Motor neuron (in vitro differentiated cells): ENCODE measurements around the gene RANBP3. TPM values are rescaled to one million over a fixed set of nuclear protein-coding genes. Genes with fewer than 3 reads are reported as not detected.
"Not testable (repeated sequence)": the region's sequence is repeated elsewhere in the genome, so short reads cannot be mapped to it uniquely, and the experiment has no call there.

Experiments
- ATAC-seq, 8 experiments: fragments of 200-7000 bp; cut with Tn5 transposase; replicated peaks in 6 of 8; 2 replicates each; pipeline ENCODE4 v1.8.0; 2021; ENCODE audit warnings: mild to moderate bottlenecking in 8 of 8, moderate library complexity in 8 of 8
- H3K27ac ChIP-seq, 2 donors: fragments of 250-450 bp; sonication (Bioruptor Pico); 2 replicates each; pipeline ENCODE4 v1.9.0; 2021; ENCODE audit warnings: antibody characterized with exemption in 2 of 2, mild to moderate bottlenecking in 2 of 2, moderate library complexity in 1 of 2
- H3K4me1 ChIP-seq, 2 donors: fragments of 250-450 bp; sonication (Bioruptor Pico); replicated peaks in 1 of 2; 2 replicates each; pipeline ENCODE4 v1.6.1; 2021; ENCODE audit warnings: antibody characterized with exemption in 2 of 2, mild to moderate bottlenecking in 2 of 2, moderate library complexity in 1 of 2
- H3K4me3 ChIP-seq, 5 donors: fragments of 250-450 bp; sonication (Bioruptor Pico); 2 replicates each; pipeline ENCODE4 v1.9.0; 2021; ENCODE audit warnings: antibody characterized with exemption in 5 of 5, mild to moderate bottlenecking in 5 of 5, moderate library complexity in 4 of 5
- WGBS, 10 experiments: fragments of 450-650 bp; shearing (Covaris generic); methylation state at CpG; one replicate each; pipeline ENCODE4 v1.0.0; 2022; 5-methylcytosine and 5-hydroxymethylcytosine counted together
- in situ Hi-C, 9 experiments: fragments of 400-800 bp; cut with MboI; loops; one replicate each; pipeline ENCODE4 v1.15.0; 2021; ENCODE audit warnings: low sequenced_read_pairs in 9 of 9, low pct_unique_long_range_greater_than_20kb in 2 of 9; ENCODE audit not compliant: unreplicated experiment in 9 of 9
- total RNA-seq, 8 experiments: library from RNA; unstranded; fragments of 300-600 nt; gene quantifications; 2 replicates each; pipeline versions ENCODE4 v1.2.3 to v1.2.4, GENCODE V29; 2022

Gene RANBP3
- 10 to 100 TPM; 31.5 to 69.1 (median 41.0) TPM for total RNA-seq

- peak within 1 kb of the TSS; percentile 65 to 88 (median 82) for H3K4me3 ChIP-seq
- WGBS, 10 experiments: 0% methylated on average over 1 to 15 of the region's 88 CpGs; no CpG with 5 or more reads in 5 of the 10 experiments
- peaks cover 34 to 40% of the 10 kb centered on the region in 2 donors for H3K4me1 ChIP-seq
- in situ Hi-C loops: loop anchor here in 1 of 9 experiments (25.0 kb wide), 1 partner anchor 884 kb away; no protein-coding TSS in a partner anchor
- peak within 1 kb of the TSS; percentile 89 to 94 for H3K27ac ChIP-seq
- ATAC-seq: peak; percentile 87 to 98 (median 94)
Observed at GRCh38 chr19:5977785-5978605, at the start of gene RANBP3. Gene RANBP3 (minus strand): TSS chr19:5978140. CDS start chr19:5978082, 58 bp downstream.

GRCh38 chr19:6026390-6027227, 48.7 kb upstream of the RANBP3 start:
- Histone ChIP-seq H3K27ac (no peak overlapping the region), H3K4me3 (no peak overlapping the region), H3K4me1 (peaks cover 0 to 16% of the 10 kb centered on the region in 2 donors)
- no peak for ATAC-seq
- in situ Hi-C loops: loop anchor here in 2 of 9 experiments (25.0 kb wide), 1 partner anchor 836 kb away; no protein-coding TSS in a partner anchor
- 71 to 96% (median 93%) methylated on average over 1 to 21 of the region's 30 CpGs for WGBS, 10 experiments

DNA sequence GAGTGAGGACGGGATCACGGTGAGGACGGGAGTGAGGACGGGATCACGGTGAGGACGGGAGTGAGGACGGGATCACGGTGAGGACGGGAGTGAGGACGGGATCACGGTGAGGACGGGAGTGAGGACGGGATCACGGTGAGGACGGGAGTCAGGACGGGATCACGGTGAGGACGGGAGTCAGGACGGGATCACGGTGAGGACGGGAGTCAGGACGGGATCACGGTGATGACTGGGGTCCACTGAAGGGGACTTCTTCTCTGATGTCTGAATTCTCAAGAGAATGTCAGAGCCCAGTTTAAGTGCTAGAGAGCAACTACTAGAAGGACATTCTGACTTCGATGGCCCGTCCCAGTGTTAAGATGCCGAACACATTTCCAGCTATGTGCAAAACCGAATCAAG, 46.8 kb upstream of the RANBP3 start:
- in situ Hi-C loops: loop anchor here in 3 of 9 experiments (25.0 kb wide), 2 partner anchors 212 to 838 kb away; partner anchors contain the start of gene NRTN (in 1 of the 3)
- 73 to 100% (median 96%) methylated on average over 3 to 14 of the region's 27 CpGs; no CpG with 5 or more reads in 2 of the 10 experiments for WGBS, 10 experiments
- H3K27ac ChIP-seq, H3K4me3 ChIP-seq, ATAC-seq: not testable (repeated sequence)
- H3K4me1 ChIP-seq: peaks cover 0 to 16% of the 10 kb centered on the region in 2 donors

- 80 to 100% (median 97%) methylated on average over 1 to 7 of the region's 12 CpGs; no CpG with 5 or more reads in 6 of the 10 experiments for WGBS, 10 experiments
- Histone ChIP-seq H3K27ac (no peak overlapping the region), H3K4me3 (no peak overlapping the region), H3K4me1 (peaks cover 0 to 16% of the 10 kb centered on the region in 2 donors)
- in situ Hi-C loops: loop anchor here in 1 of 9 experiments (25.0 kb wide), 1 partner anchor 212 kb away; the partner anchor contains the start of gene NRTN
- ATAC-seq: no peak
Observed at GRCh38 chr19:6023936-6024335, 46.0 kb upstream of the RANBP3 start.

- 18 to 90% (median 75%) methylated on average over 1 to 10 of the region's 21 CpGs for WGBS, 10 experiments
- Histone ChIP-seq H3K27ac (no peak overlapping the region), H3K4me3 (no peak overlapping the region), H3K4me1 (peaks cover 0 to 16% of the 10 kb centered on the region in 2 donors)
- in situ Hi-C loops: loop anchor here in 1 of 9 experiments (25.0 kb wide), 1 partner anchor 211 kb away; the partner anchor contains the start of gene NRTN
- peak in 4 of 8 experiments; percentile 4 to 47 (median 41) for ATAC-seq
Observed at GRCh38 chr19:6023085-6023682, 45.2 kb upstream of the RANBP3 start.

- no peak overlapping the region for H3K4me3 ChIP-seq
- H3K4me1 ChIP-seq: peaks cover 0 to 16% of the 10 kb centered on the region in 2 donors
- no peak overlapping the region for H3K27ac ChIP-seq
- ATAC-seq: peak in 7 of 8 experiments; percentile 14 to 63 (median 52)
- WGBS, 10 experiments: 30 to 90% (median 39%) methylated on average over 2 to 3 of the region's 16 CpGs; no CpG with 5 or more reads in 7 of the 10 experiments
- in situ Hi-C loops: loop anchor here in 1 of 9 experiments (25.0 kb wide), 1 partner anchor 210 kb away; the partner anchor contains the start of gene NRTN
Observed at GRCh38 chr19:6022570-6023064, 44.7 kb upstream of the RANBP3 start.

GRCh38 chr19:6021878-6022569, 44.1 kb upstream of the RANBP3 start:
- H3K27ac ChIP-seq: no peak overlapping the region
- peak; percentile 82 to 100 (median 95) for ATAC-seq
- 25 to 100% (median 72%) methylated on average over 2 to 5 of the region's 29 CpGs; no CpG with 5 or more reads in 5 of the 10 experiments for WGBS, 10 experiments
- in situ Hi-C loops: loop anchor here in 1 of 9 experiments (25.0 kb wide), 1 partner anchor 210 kb away; the partner anchor contains the start of gene NRTN
- peaks cover 0 to 16% of the 10 kb centered on the region in 2 donors for H3K4me1 ChIP-seq
- H3K4me3 ChIP-seq: no peak overlapping the region

DNA sequence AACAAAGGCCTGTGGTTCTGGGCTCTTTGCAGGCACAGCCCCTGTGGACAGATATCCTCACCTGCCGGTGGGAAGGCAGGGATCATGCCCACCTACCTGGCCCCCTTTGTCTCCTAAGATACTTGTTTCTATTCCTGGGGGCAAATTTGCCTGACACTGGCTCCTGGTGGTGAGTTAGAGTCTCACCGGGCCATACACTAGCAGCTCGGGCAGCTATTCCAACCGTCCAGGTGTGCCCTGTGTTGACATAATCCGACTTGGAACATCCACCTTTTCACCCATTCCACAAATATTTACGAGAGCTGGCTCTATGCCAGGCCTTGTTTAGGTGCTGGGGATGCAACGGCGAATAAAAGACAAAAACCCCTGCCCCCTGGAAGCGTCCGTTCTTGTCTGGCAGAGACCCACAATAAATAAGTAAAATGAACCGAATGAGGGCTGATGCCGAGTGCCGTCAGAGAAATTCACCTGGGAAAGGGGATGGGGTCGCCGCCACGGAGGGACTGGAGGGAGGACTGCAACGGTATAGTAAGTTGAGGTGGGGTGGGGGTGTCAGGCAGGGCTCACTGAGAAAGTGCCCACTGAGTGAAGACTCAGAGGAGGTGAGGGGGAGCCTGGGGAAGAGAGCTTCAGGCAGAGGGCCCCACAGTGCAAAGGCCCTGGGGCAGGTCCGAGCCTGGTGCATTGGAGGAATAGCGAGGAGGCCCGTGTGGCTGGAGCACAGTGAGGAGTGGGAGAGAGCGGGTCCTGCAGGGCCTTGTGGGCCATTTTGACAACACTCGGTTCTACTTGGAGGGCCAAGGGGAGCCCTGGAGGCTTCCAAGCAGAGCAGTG, 43.2 kb upstream of the RANBP3 start:
- H3K27ac ChIP-seq: no peak overlapping the region
- no peak overlapping the region for H3K4me3 ChIP-seq
- 78 to 92% (median 89%) methylated on average over 2 to 19 of the region's 22 CpGs; no CpG with 5 or more reads in 3 of the 10 experiments for WGBS, 10 experiments
- H3K4me1 ChIP-seq: peaks cover 0 to 16% of the 10 kb centered on the region in 2 donors
- no peak for ATAC-seq
- in situ Hi-C loops: loop anchor here in 1 of 9 experiments (25.0 kb wide), 1 partner anchor 209 kb away; the partner anchor contains the start of gene NRTN

DNA sequence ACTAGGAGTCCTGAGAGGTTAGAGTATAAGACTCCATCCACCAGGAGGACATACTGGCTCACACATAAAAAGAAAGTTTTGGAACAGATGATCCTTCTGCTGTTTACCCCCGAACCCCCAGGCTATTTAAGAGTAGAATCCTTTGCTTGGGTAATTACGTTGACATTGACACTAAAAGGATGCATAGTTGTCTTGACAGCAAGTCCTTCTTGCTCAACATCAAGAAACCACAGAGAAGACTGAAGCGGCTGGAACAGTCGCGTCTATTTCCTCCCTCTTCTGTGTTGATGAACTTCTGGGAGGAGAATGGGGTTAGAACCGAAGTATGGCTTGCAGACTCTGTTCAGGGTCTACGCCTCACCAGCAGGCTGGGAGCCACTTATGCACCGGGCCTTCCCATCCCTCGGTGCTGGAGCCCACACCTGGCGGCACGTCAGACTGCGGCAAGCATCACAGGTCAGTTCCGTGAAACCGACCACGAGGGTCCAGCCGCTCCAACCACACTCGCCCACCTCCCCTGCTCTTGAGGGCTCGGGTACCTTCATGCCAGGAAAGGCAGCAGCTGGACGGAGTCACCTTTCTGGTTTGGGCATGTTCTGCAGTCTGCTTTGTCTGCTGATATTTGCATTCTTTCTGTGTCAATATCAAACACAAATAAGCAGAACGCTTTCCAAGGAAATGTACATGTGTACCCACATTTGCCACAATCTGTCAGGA, 42.4 kb upstream of the RANBP3 start:
- peaks cover 0 to 16% of the 10 kb centered on the region in 2 donors for H3K4me1 ChIP-seq
- WGBS, 10 experiments: 38 to 100% (median 96%) methylated on average over 1 to 15 of the region's 20 CpGs; no CpG with 5 or more reads in 2 of the 10 experiments
- in situ Hi-C loops: loop anchor here in 1 of 9 experiments (25.0 kb wide), 1 partner anchor 208 kb away; the partner anchor contains the start of gene NRTN
- H3K4me3 ChIP-seq: no peak overlapping the region
- H3K27ac ChIP-seq: no peak overlapping the region
- ATAC-seq: peak in 1 of 8 experiments; percentile 60

DNA sequence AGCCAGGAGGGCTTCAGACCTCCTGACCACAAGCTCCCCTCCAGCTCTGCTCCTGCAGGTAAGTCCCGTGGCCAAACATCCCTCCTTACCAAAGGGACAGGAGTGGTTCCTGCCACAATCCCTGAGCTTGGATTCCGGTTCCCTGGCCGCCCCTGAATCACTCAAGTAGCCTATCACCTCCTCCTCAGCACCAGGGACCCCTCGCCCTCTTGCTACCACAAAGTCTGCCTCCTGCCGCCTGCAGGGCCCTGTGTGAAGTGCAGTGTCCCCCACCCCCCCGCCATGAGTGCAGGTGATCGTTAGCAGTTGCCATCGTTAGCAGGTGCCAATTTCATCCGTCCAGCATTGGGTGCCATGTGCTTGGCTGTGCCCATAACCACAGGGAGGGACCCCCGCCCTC, 40.8 kb upstream of the RANBP3 start:
- ATAC-seq: no peak
- no peak overlapping the region for H3K27ac ChIP-seq
- no peak overlapping the region for H3K4me3 ChIP-seq
- in situ Hi-C loops: loop anchor here in 1 of 9 experiments (25.0 kb wide), 1 partner anchor 206 kb away; the partner anchor contains the start of gene NRTN
- H3K4me1 ChIP-seq: peaks cover 0 to 11% of the 10 kb centered on the region in 2 donors
- WGBS, 10 experiments: 73 to 100% (median 100%) methylated on average over 1 to 3 of the region's 10 CpGs; no CpG with 5 or more reads in 5 of the 10 experiments
